ENCODE results near the gene NUDT5.
"Not testable (repeated sequence)": the region's sequence is repeated elsewhere in the genome, so short reads cannot be mapped to it uniquely, and the experiment has no call there.

The NUDT5 gene

DNA sequence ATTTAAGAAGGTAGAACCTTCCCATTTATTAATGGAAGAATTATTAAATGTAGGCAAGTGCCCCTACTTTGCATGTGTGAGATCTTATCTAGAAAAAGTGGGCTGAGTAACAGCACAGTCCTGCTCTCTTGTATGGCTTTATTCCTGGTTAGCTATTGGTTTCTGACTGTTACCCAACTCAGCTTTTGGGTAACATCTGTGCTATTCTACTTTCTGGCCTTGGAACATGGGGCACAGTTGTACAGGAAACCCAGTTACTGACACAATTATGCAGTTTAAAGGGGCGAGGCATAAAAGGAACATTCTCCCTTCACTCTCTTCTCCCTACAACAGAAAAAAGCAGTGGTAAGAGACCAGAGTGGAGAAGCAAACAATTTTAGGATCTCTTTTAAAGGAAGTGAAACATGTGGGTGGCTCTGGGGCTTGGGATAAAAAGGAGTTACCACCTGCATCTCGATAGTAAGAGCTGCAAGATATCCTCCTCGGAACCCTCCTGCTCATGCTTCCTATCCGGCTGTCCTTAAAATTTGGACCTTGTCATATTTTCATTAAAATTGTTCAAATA, 16.0 kb downstream of the NUDT5 start:
- Histone ChIP-seq H3K36me3 (ENCODE audit: insufficient read depth, low read length) (peaks cover 32% of the 10 kb centered on the region), H3K27me3 (ENCODE audit: insufficient read depth, low read length) (no peaks in the 10 kb centered on the region)

DNA sequence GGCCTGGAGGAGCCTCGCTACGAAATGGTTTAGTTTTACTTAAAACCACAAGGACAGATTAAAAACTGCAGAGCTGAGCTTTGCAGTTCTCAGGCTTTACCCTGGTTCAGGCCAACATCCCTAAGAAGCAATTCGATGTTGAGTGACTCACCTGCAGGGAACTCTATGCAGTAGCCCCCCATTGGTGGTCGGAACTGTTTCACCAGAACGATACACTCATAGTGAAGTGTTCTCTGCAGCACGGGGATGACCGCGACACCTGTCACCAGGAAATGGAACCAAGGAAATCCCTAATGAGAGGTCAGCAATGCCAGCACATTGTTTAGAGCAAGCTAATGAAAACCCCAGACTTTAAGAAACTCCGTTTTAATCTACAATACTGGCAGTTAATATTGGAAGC, 18.0 kb downstream of the NUDT5 start:
- Histone ChIP-seq H3K4me1 (ENCODE audit: insufficient read depth, low read length) (peaks cover 4% of the 10 kb centered on the region), H3K4me3 (ENCODE audit: low read length) (no peak overlapping the region), H2AFZ (ENCODE audit: low read depth, low read length) (no peak overlapping the region), H3K9me3 (ENCODE audit: low read length) (no peaks in the 10 kb centered on the region), H3K27me3 (ENCODE audit: insufficient read depth, low read length) (no peaks in the 10 kb centered on the region), H3K36me3 (ENCODE audit: insufficient read depth, low read length) (peaks cover 39% of the 10 kb centered on the region)

More for the DNA sequence above, 16.0 kb downstream of the NUDT5 start:
- Histone ChIP-seq H3K9me3 (ENCODE audit: low read length) (no peaks in the 10 kb centered on the region), H3K4me3 (ENCODE audit: low read length) (no peak overlapping the region), H2AFZ (ENCODE audit: low read depth, low read length) (no peak overlapping the region), H3K4me1 (ENCODE audit: insufficient read depth, low read length) (peaks cover 4% of the 10 kb centered on the region)

DNA sequence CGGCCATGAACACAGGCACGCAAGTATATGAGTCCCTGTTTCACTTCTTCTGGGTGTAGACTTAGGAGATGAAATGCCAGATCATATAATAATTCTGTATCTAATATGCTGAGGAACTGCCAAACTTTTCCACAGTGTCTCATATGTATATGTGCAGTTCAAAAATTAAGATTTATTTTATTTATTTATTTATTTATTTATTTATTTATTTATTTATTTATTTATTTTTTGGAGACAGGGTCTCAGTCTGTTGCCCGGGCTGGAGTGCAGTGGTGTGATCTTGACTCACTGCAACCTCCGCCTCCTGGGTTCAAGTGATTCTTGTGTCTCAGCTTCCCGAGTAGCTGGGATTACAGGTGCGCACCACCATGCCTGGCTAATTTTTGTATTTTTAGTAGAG, 24.2 kb downstream of the NUDT5 start:
- H3K4me1 ChIP-seq (ENCODE audit: insufficient read depth, low read length); H2AFZ ChIP-seq (ENCODE audit: low read depth, low read length); H3K4me3 ChIP-seq (ENCODE audit: low read length); H3K27me3 ChIP-seq (ENCODE audit: insufficient read depth, low read length); H3K9me3 ChIP-seq (ENCODE audit: low read length): not testable (repeated sequence)
- peaks cover 63% of the 10 kb centered on the region for H3K36me3 ChIP-seq (ENCODE audit: insufficient read depth, low read length)

DNA sequence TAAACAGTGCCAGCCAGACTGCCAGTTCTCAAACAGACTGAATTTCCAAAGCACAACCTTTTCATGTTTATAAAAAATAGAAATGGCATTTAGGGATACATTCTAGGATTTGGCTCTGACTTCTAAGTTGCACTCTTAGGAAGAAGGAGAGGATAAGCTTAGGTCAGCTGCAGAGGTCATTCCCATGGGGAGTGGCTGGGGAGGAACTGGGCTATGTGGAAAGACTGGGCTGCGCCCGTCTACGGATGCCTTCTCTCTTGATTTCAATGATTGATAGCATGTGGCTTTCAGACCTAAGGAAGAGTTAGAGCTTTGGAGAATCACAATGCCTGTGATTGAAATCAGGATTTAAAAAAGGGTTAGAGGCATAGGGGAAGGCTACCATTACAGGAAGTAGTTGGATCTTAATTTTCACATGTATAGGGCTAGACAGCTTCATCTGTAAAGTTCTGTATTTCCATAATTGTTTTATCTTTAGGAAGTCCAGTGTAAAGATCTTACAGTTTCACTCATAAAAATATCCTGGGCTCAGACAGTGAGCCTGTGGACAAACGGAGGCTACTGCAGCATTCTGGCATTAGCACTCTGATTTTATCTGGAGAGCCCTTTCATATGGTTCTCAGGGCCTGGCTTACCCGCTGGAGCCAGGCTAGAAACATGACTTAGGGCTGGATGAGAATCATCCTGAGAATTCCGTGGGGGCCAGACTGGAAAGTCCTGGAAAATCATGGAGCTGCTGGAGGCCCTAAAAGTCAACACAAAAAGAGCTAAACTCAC, 29.5 kb downstream of the NUDT5 start:
- Histone ChIP-seq H3K27me3 (ENCODE audit: insufficient read depth, low read length) (no peaks in the 10 kb centered on the region), H3K9me3 (ENCODE audit: low read length) (no peaks in the 10 kb centered on the region), H3K4me3 (ENCODE audit: low read length) (no peak overlapping the region), H3K36me3 (ENCODE audit: insufficient read depth, low read length) (peaks cover 84% of the 10 kb centered on the region), H2AFZ (ENCODE audit: low read depth, low read length) (no peak overlapping the region), H3K4me1 (ENCODE audit: insufficient read depth, low read length) (no peaks in the 10 kb centered on the region)

DNA sequence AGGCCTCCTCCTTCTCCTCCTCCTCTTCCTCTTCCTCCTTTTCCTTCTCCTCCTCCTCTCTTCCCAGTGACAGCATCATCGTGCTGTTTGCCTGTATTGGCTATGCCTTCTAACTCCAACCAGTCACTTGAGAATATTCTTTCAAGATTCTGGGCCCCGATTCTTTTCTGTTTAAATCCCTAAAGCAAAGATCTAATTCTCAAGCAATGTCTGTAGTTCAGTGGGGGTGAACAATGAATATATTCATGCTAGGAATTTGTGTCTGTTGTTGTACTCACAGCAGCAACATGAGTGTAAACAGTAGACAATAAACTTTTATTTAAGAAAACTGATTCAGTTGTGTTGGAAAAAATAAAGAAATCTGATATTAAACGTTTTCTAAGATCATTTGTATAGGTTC, 30.7 kb downstream of the NUDT5 start:
- peaks cover 82% of the 10 kb centered on the region for H3K36me3 ChIP-seq (ENCODE audit: insufficient read depth, low read length)
- H3K27me3 ChIP-seq (ENCODE audit: insufficient read depth, low read length), result no peaks in the 10 kb centered on the region
- no peaks in the 10 kb centered on the region for H3K4me1 ChIP-seq (ENCODE audit: insufficient read depth, low read length)
- no peak overlapping the region for H2AFZ ChIP-seq (ENCODE audit: low read depth, low read length)
- H3K9me3 ChIP-seq (ENCODE audit: low read length), result no peaks in the 10 kb centered on the region
- no peak overlapping the region for H3K4me3 ChIP-seq (ENCODE audit: low read length)

DNA sequence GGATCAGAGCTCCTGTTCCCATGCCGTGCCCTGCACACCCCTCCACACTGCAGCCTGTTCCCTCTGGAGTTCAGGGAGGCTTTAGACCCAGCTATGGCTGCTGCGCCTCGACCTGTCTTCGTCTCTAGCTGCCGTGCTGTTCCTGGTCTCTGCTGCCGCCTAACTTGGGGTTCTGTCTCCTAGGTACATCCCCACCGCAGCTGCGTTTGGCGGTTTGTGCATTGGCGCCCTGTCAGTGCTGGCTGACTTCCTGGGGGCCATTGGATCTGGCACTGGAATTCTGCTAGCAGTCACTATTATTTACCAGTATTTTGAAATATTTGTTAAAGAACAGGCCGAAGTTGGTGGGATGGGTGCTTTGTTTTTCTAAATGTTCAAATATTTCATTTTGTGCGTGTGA, 31.6 kb downstream of the NUDT5 start:
- Histone ChIP-seq H3K4me3 (ENCODE audit: low read length) (no peak overlapping the region), H3K36me3 (ENCODE audit: insufficient read depth, low read length) (peaks cover 82% of the 10 kb centered on the region), H2AFZ (ENCODE audit: low read depth, low read length) (no peak overlapping the region), H3K27me3 (ENCODE audit: insufficient read depth, low read length) (no peaks in the 10 kb centered on the region), H3K9me3 (ENCODE audit: low read length) (no peaks in the 10 kb centered on the region), H3K4me1 (ENCODE audit: insufficient read depth, low read length) (no peaks in the 10 kb centered on the region)

DNA sequence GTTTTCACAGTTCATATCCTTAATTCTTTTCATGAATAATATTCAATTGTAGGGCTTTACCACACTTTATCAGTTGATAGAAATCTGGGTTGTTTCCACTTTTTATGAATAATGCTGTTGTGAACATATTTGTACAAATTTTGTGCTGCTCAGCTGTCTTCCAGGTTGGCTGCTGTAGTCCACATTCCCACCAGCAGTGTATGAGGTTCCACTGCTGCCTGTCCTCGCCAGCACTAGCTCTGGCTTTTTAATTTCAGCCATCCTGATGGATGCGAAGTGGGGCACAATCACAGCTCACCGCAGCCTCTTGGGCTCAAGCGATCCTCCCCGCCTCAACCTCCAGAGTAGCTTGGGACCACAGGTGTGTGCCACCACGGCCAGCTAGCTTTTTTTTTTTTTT, 32.8 kb downstream of the NUDT5 start:
- Histone ChIP-seq H3K4me1 (ENCODE audit: insufficient read depth, low read length) (no peaks in the 10 kb centered on the region), H2AFZ (ENCODE audit: low read depth, low read length) (no peak overlapping the region), H3K4me3 (ENCODE audit: low read length) (no peak overlapping the region), H3K27me3 (ENCODE audit: insufficient read depth, low read length) (no peaks in the 10 kb centered on the region), H3K36me3 (ENCODE audit: insufficient read depth, low read length) (peaks cover 84% of the 10 kb centered on the region), H3K9me3 (ENCODE audit: low read length) (no peaks in the 10 kb centered on the region)

DNA sequence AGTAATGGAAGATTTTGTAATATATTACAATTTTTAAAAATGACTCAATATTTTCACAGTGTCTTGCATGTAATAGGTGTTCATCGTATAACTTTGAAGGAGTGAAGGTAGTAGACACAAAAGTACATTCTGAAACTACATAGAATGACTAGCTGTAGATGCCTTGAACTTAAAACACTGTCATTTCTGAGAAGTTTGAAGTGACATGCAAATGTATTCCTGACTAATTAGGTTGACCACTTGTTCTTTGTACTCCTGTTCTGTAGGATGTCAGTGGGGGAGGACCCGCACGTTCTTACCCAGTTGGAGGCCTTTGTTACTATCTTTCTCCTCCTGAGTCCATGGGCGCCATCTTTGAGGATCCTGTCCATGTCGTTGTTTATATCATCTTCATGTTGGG, 35.0 kb downstream of the NUDT5 start:
- no peaks in the 10 kb centered on the region for H3K4me1 ChIP-seq (ENCODE audit: insufficient read depth, low read length)
- no peaks in the 10 kb centered on the region for H3K27me3 ChIP-seq (ENCODE audit: insufficient read depth, low read length)
- H3K4me3 ChIP-seq (ENCODE audit: low read length), result no peak overlapping the region
- H3K36me3 ChIP-seq (ENCODE audit: insufficient read depth, low read length), result peaks cover 76% of the 10 kb centered on the region
- no peaks in the 10 kb centered on the region for H3K9me3 ChIP-seq (ENCODE audit: low read length)
- no peak overlapping the region for H2AFZ ChIP-seq (ENCODE audit: low read depth, low read length)

DNA sequence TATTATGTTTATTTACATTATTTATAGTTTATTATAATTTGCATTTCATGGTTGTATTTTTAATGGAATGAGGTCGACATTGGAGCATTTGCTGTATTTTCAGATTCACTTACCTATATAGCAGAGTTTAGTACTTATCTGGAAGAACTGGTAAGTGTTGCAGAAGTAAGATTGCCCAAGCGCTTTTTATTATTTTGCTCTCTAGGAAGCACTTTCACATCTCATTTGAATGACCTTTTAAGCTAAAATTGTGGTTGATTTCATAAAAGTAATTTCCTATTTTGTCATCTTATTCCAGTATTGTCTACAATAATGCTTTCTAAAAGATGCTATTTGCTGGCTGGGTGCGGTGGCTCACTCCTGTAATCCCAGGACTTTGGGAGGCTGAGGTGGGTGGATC, 37.6 kb downstream of the NUDT5 start:
- Histone ChIP-seq H3K4me3 (ENCODE audit: low read length) (no peak overlapping the region), H3K4me1 (ENCODE audit: insufficient read depth, low read length) (no peaks in the 10 kb centered on the region), H2AFZ (ENCODE audit: low read depth, low read length) (no peak overlapping the region), H3K36me3 (ENCODE audit: insufficient read depth, low read length) (peaks cover 60% of the 10 kb centered on the region), H3K27me3 (ENCODE audit: insufficient read depth, low read length) (no peaks in the 10 kb centered on the region), H3K9me3 (ENCODE audit: low read length) (no peaks in the 10 kb centered on the region)

DNA sequence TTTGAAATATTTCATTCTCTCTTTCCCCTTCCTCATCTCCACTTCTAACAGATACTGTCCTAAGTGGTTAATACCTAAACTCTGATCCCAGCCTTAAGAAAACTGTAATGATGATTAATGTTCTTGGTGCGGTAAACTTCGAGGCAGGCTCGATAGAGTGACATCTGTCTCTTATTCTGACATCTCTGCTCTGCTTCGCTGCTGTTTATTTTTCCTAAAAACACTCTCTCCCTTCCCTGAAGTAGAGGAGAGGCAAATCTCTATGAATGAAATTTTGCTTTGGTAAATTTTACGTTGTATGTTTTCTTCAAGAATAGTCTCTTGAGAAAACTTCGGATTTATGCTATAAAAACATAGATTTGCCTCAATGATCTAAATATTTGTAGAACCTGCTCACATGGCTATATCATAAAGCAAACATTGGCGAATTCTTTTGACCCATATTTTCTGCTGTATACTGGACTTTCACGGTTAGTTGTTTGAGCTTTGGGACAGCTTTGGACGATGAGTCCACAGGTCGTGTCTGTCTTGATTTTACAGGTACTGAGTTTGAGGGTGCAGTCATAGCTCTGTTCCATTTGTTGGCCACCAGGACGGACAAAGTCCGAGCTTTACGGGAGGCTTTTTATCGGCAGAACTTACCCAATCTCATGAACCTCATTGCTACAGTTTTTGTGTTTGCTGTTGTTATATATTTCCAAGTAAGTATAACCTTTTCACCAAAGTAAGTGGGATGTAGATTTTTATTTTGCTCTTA, 39.1 kb downstream of the NUDT5 start:
- no peak overlapping the region for H3K4me3 ChIP-seq (ENCODE audit: low read length)
- H3K27me3 ChIP-seq (ENCODE audit: insufficient read depth, low read length), result no peaks in the 10 kb centered on the region
- H2AFZ ChIP-seq (ENCODE audit: low read depth, low read length), result no peak overlapping the region
- H3K4me1 ChIP-seq (ENCODE audit: insufficient read depth, low read length), result no peaks in the 10 kb centered on the region
- no peaks in the 10 kb centered on the region for H3K9me3 ChIP-seq (ENCODE audit: low read length)
- peaks cover 52% of the 10 kb centered on the region for H3K36me3 ChIP-seq (ENCODE audit: insufficient read depth, low read length)

DNA sequence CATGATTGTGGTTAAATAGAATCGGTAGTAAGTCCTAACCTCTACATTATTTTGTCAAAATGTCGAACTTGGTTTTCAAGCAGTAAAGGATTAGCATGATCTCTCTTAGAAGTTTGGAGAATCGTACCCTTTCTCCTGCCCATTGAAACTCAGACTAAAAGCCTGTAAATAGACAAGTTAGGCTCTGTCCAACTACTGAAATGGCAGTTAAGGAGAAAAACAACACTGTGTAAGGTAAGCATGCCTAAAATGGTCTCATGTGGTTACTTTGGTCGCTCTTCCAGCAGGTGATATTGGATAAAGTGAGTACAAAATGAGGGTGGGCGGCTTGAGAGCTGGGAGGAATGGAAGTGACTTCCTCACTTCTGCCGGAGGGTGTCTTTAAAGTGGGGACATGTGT, 41.2 kb downstream of the NUDT5 start:
- H3K4me3 ChIP-seq (ENCODE audit: low read length), result no peak overlapping the region
- H3K9me3 ChIP-seq (ENCODE audit: low read length), result no peaks in the 10 kb centered on the region
- peaks cover 47% of the 10 kb centered on the region for H3K36me3 ChIP-seq (ENCODE audit: insufficient read depth, low read length)
- H3K27me3 ChIP-seq (ENCODE audit: insufficient read depth, low read length), result no peaks in the 10 kb centered on the region
- no peak overlapping the region for H2AFZ ChIP-seq (ENCODE audit: low read depth, low read length)
- H3K4me1 ChIP-seq (ENCODE audit: insufficient read depth, low read length), result no peaks in the 10 kb centered on the region

DNA sequence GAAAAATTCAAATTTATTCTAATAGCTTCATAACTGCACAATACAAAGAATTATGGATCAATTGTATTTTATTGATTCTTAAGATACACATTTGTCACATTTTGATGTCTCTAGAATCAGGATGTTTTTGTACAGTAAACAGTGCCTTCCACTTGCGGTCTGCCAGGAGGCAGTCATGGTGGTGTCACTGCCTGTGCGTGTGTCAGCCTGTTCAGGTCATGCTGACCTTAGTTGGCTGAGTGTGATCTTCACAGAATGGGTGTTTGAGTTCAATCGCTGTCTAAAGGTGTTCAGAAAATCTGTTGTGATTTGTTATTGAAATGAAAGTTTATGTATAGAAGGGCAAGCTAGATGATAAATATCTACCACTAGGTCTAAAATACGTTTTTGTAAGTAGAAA, 45.5 kb downstream of the NUDT5 start:
- Histone ChIP-seq H3K9me3 (ENCODE audit: low read length) (no peaks in the 10 kb centered on the region), H2AFZ (ENCODE audit: low read depth, low read length) (no peak overlapping the region), H3K4me1 (ENCODE audit: insufficient read depth, low read length) (no peaks in the 10 kb centered on the region), H3K36me3 (ENCODE audit: insufficient read depth, low read length) (peaks cover 38% of the 10 kb centered on the region), H3K4me3 (ENCODE audit: low read length) (no peak overlapping the region), H3K27me3 (ENCODE audit: insufficient read depth, low read length) (no peaks in the 10 kb centered on the region)

DNA sequence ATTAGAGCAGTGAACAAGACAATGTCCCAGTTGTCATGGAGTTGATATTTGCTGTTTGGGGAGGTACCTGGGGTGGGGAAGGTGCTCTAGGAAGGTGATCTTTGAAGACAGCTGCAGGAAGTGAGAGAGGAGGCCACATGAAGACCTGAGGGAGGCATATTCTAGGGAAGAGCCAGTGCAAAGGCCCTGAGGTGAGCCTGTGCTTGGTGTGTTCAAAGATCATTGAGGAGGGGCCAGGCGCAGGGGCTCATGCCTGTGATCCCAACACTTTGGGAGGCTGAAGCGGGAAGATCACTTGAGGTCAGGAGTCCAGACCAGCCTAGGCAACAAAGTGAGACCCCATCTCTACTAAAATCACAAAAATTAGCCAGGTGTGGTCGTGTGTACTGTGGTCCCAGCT, 51.2 kb downstream of the NUDT5 start:
- H3K4me1 ChIP-seq (ENCODE audit: insufficient read depth, low read length), result no peaks in the 10 kb centered on the region
- H3K4me3 ChIP-seq (ENCODE audit: low read length), result no peak overlapping the region
- no peaks in the 10 kb centered on the region for H3K27me3 ChIP-seq (ENCODE audit: insufficient read depth, low read length)
- H3K36me3 ChIP-seq (ENCODE audit: insufficient read depth, low read length), result peaks cover 53% of the 10 kb centered on the region
- H2AFZ ChIP-seq (ENCODE audit: low read depth, low read length), result no peak overlapping the region
- no peaks in the 10 kb centered on the region for H3K9me3 ChIP-seq (ENCODE audit: low read length)
